ENCODE data around the gene DDX6.
"Not testable (repeated sequence)": the region's sequence is repeated elsewhere in the genome, so short reads cannot be mapped to it uniquely, and the experiment has no call there.

DNA sequence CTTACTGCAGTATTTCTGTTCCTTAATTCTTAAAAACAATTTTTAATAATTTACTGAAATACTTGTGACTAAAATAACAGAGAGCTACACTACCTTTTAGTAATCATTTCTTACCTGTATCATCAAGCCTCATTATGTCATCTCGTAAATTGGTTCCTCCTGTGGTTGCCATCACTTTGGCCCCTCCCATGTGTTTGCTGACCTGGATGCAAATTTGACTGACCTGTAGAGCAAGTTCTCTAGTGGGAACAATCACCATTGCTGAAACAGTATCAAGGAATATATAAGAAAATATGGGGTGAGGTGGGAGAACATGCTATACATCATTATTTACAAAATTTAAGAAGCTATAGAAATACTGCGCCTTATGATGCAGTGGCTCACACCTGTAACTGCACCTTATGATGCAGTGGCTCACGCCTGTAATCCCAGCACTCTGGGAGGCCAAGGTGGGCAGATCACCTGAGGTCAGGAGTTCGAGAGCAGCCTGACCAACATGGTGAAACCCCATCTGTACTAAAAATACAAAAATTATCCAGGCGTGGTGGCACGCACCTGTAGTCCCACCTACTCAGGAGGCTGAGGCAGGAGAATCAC, 25.8 kb downstream of the DDX6 start:
- not testable (repeated sequence) for TF ChIP-seq EP300 (IDR thresholded peaks at IDR 0.05; ENCODE audit: low read depth)
- TF ChIP-seq, protein P1, sequence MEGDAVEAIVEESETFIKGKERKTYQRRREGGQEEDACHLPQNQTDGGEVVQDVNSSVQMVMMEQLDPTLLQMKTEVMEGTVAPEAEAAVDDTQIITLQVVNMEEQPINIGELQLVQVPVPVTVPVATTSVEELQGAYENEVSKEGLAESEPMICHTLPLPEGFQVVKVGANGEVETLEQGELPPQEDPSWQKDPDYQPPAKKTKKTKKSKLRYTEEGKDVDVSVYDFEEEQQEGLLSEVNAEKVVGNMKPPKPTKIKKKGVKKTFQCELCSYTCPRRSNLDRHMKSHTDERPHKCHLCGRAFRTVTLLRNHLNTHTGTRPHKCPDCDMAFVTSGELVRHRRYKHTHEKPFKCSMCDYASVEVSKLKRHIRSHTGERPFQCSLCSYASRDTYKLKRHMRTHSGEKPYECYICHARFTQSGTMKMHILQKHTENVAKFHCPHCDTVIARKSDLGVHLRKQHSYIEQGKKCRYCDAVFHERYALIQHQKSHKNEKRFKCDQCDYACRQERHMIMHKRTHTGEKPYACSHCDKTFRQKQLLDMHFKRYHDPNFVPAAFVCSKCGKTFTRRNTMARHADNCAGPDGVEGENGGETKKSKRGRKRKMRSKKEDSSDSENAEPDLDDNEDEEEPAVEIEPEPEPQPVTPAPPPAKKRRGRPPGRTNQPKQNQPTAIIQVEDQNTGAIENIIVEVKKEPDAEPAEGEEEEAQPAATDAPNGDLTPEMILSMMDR (IDR thresholded peaks at IDR 0.05) = peak in 1 of 5 experiments; percentile 13
